Endothelial cell of umbilical vein (primary cell): ENCODE measurements around the gene CCM2.

ENCODE experiments used
- EZH2 ChIP-seq: IDR thresholded peaks from 2 replicates; pipeline ENCODE4 v1.6.1; 2012; ENCODE audit warnings: borderline replicate concordance, low read depth, mild to moderate bottlenecking, moderate library complexity, low read length, inconsistent platforms; ENCODE audit not compliant: severe bottlenecking
- FOS ChIP-seq: IDR thresholded peaks from 2 replicates; pipeline ENCODE4 v1.6.1; 2011; ENCODE audit warnings: mild to moderate bottlenecking, low read length, moderate library complexity, borderline replicate concordance; ENCODE audit not compliant: insufficient read depth
- GATA2 ChIP-seq: IDR thresholded peaks from 2 replicates; pipeline ENCODE4 v1.7.0; 2011; ENCODE audit warnings: low read depth, mild to moderate bottlenecking, moderate library complexity, mixed read lengths, low read length; ENCODE audit not compliant: insufficient read length, insufficient read depth
- MYC ChIP-seq: IDR thresholded peaks from one replicate; pipeline ENCODE4 v1.6.1; 2011; ENCODE audit warnings: mild to moderate bottlenecking, low read depth, low read length
- POLR2A ChIP-seq: IDR thresholded peaks from 2 replicates; pipeline ENCODE4 v1.6.1; 2012; ENCODE audit warnings: low read depth, mild to moderate bottlenecking, control low read depth, low read length
- POLR2AphosphoS5 ChIP-seq: IDR thresholded peaks from 2 replicates; pipeline ENCODE4 v1.6.1; 2012; ENCODE audit warnings: low read depth, mild to moderate bottlenecking, control low read depth, low read length, moderate library complexity; ENCODE audit not compliant: insufficient read depth
- TF ChIP-seq, protein P1 (sequence below), 2 donors: IDR thresholded peaks; 1 replicate in 1 of 2; 2 replicates in 1 of 2; pipeline ENCODE4 v1.5.1; 2011; ENCODE audit warnings: low read length in 2 of 2, mild to moderate bottlenecking in 2 of 2, moderate library complexity in 2 of 2, control low read depth in 1 of 2, inconsistent platforms in 1 of 2, low read depth in 1 of 2; ENCODE audit not compliant: insufficient read depth in 1 of 2; ENCODE audit errors: extremely low read depth in 1 of 2
- TF ChIP-seq, protein P2 (sequence below): IDR thresholded peaks from 2 replicates; pipeline ENCODE4 v1.6.1; 2011; ENCODE audit not compliant: insufficient read depth, insufficient read length

DNA sequence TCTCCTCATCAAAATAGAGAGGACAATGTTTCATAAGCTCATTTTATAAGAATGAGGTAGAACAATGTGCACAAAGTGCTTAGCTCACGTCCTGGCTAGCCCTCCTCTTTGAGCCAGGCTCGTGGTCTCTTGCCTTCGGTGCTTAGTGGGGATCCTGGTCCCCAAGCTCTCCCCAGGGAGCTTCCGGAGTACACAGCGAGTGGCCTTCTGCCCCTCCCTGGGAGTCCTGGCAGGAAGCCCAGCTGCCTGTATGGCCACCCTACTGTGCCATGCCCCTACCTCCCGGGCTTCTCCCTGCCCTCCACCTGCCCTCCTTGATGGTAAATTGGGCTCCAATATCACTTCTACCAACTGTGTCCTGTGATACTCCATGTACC lies 22.1 kb upstream of the CCM2 start:
- TF ChIP-seq, protein P1, sequence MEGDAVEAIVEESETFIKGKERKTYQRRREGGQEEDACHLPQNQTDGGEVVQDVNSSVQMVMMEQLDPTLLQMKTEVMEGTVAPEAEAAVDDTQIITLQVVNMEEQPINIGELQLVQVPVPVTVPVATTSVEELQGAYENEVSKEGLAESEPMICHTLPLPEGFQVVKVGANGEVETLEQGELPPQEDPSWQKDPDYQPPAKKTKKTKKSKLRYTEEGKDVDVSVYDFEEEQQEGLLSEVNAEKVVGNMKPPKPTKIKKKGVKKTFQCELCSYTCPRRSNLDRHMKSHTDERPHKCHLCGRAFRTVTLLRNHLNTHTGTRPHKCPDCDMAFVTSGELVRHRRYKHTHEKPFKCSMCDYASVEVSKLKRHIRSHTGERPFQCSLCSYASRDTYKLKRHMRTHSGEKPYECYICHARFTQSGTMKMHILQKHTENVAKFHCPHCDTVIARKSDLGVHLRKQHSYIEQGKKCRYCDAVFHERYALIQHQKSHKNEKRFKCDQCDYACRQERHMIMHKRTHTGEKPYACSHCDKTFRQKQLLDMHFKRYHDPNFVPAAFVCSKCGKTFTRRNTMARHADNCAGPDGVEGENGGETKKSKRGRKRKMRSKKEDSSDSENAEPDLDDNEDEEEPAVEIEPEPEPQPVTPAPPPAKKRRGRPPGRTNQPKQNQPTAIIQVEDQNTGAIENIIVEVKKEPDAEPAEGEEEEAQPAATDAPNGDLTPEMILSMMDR (IDR thresholded peaks at IDR 0.05; ENCODE audit: extremely low read depth in 1 of 2, insufficient read depth in 1 of 2, low read depth in 1 of 2, low read length in 2 of 2) = no peak
- TF ChIP-seq EZH2 = no peak
- TF ChIP-seq POLR2A = no peak
- no peak for TF ChIP-seq POLR2AphosphoS5
- no peak for TF ChIP-seq FOS
- no peak for TF ChIP-seq MYC
- TF ChIP-seq, protein P2, sequence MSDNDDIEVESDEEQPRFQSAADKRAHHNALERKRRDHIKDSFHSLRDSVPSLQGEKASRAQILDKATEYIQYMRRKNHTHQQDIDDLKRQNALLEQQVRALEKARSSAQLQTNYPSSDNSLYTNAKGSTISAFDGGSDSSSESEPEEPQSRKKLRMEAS = no peak
- TF ChIP-seq GATA2 = no peak
